Parathyroid adenoma (tissue), 2 donors: ENCODE results near the gene LSM5.

Experiments used
- H2AFZ ChIP-seq: fragments of 300-600 bp; sonication (generic); one replicate; pipeline ENCODE4 v1.7.0; 2017; ENCODE audit warnings: antibody characterized with exemption, mild to moderate bottlenecking
- H3K27ac ChIP-seq: fragments of 300-600 bp; sonication (generic); one replicate; pipeline ENCODE4 v1.7.0; 2017
- H3K27me3 ChIP-seq: fragments of 300-600 bp; sonication (generic); one replicate; pipeline ENCODE4 v1.7.0; 2017; ENCODE audit warnings: low read length; ENCODE audit not compliant: control insufficient read depth, insufficient read depth
- H3K36me3 ChIP-seq: fragments of 300-600 bp; sonication (generic); one replicate; pipeline ENCODE4 v1.7.0; 2017; ENCODE audit warnings: low read length; ENCODE audit not compliant: control insufficient read depth, insufficient read depth
- H3K4me1 ChIP-seq: fragments of 300-600 bp; sonication (generic); one replicate; pipeline ENCODE4 v1.7.0; 2017; ENCODE audit warnings: control low read depth
- H3K4me2 ChIP-seq: fragments of 300-600 bp; sonication (generic); one replicate; pipeline ENCODE4 v1.7.0; 2017; ENCODE audit warnings: low read length
- H3K4me3 ChIP-seq: fragments of 300-600 bp; sonication (generic); one replicate; pipeline ENCODE4 v1.7.0; 2017; ENCODE audit warnings: low read depth, low read length
- H3K79me2 ChIP-seq: fragments of 300-600 bp; sonication (generic); one replicate; pipeline ENCODE4 v1.7.0; 2017; ENCODE audit warnings: control low read depth
- H3K9ac ChIP-seq: fragments of 300-600 bp; sonication (generic); one replicate; pipeline ENCODE4 v1.7.0; 2017; ENCODE audit warnings: mild to moderate bottlenecking
- H3K9me3 ChIP-seq: fragments of 300-600 bp; sonication (generic); one replicate; pipeline ENCODE4 v1.7.0; 2017; ENCODE audit warnings: low read length; ENCODE audit not compliant: control insufficient read depth
- TF ChIP-seq, protein P1 (sequence below): fragments of 300-600 bp; sonication (generic); IDR thresholded peaks from one replicate; pipeline ENCODE4 v1.7.0; 2017; ENCODE audit warnings: antibody characterized with exemption, mild to moderate bottlenecking
- donor health status: primary hyperparathyroidism.

LSM5 gene

DNA sequence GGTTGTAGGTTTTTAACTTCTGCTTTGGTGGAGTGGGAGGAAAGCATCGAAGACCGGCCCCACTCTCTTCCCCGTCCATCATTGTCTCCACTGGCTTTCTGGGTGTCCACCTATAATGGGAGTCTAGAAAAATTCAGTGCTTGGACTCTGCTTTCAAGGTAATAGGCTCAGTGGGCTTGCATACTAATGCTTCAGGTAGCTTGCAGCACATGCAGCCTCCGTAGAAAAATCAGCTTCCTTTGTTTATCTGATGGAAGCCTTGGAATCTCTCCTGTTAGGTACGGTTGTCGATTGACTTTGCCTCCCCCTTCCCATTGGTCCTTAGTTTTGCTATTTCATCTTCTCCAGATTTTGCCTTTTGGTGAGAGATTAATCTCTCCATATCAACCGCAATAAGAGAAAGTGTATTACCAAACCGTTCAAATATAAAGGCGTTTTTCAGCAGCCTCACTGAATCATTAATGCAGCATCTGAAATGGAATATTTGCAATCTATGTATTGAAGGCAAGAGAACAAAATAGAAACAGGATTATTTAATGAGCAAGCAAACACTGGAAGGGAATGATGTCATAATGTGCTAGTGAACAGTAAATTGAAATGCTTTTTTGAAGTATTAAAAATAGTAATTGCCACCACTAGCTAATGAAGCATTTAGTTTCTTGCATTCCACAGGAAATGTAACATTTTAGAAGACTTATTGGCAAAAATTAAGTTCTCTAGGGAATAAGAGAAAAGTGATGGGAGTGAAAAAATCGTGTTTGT lies 6.1 kb upstream of the LSM5 start:
- H3K27ac ChIP-seq, result peak overlapping the region; percentile 90
- no peaks in the 10 kb centered on the region for H3K36me3 ChIP-seq
- peak overlapping the region; percentile 95 for H3K4me3 ChIP-seq
- no peaks in the 10 kb centered on the region for H3K9me3 ChIP-seq
- peaks cover 26% of the 10 kb centered on the region for H3K79me2 ChIP-seq
- H3K9ac ChIP-seq, result peak overlapping the region; percentile 74
- H3K4me2 ChIP-seq, result peak overlapping the region; percentile 84
- peaks cover 4% of the 10 kb centered on the region for H3K4me1 ChIP-seq
- TF ChIP-seq, protein P1, sequence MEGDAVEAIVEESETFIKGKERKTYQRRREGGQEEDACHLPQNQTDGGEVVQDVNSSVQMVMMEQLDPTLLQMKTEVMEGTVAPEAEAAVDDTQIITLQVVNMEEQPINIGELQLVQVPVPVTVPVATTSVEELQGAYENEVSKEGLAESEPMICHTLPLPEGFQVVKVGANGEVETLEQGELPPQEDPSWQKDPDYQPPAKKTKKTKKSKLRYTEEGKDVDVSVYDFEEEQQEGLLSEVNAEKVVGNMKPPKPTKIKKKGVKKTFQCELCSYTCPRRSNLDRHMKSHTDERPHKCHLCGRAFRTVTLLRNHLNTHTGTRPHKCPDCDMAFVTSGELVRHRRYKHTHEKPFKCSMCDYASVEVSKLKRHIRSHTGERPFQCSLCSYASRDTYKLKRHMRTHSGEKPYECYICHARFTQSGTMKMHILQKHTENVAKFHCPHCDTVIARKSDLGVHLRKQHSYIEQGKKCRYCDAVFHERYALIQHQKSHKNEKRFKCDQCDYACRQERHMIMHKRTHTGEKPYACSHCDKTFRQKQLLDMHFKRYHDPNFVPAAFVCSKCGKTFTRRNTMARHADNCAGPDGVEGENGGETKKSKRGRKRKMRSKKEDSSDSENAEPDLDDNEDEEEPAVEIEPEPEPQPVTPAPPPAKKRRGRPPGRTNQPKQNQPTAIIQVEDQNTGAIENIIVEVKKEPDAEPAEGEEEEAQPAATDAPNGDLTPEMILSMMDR, result no peak
- peak overlapping the region; percentile 81 for H2AFZ ChIP-seq
- H3K27me3 ChIP-seq, result no peaks in the 10 kb centered on the region

DNA sequence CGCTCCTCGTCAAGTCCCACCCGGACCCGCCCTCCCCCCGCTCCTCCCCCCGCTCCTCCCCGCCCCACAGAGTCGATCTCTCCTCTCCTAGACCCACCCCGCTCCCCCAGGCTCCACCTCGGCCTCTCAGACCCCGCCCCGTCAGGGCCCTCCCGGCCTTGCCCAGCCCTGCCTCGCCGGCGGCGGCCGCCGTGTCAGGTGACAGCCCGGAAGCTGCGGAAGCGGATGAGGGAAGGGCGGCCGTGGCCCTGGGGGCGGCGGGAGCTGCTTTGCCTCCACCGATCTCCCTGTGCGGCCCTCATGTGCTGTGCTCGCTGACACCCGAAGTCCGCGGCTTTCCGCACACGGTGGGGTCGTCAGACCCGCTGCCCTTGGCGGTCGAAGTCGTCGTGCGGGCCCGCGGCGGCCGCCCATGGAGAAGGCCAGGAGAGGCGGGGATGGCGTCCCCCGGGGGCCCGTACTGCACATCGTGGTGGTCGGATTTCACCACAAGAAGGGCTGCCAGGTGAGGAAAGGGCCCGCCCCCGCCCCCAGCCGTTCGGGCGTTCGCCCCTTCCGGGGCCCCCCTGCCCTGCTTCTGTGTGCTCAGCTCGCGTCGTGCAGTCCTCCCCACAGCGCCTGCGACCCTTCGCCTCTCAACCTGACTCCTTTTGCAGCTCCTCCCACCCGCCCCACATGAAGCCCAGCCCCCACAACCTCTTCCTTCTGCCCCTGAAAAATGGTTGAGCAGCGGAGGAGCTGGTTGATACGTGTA lies 5.3 kb upstream of the LSM5 start, which contains the start of gene AVL9:
AVL9 (plus strand) TSS at position 192 of the 754 bp plus-strand sequence; CDS start at position 413, 221 bp downstream.
- Histone ChIP-seq H3K36me3 (no peaks in the 10 kb centered on the region), H2AFZ (peak within 1 kb of the TSS; percentile 97), H3K79me2 (peaks cover 22% of the 10 kb centered on the region), H3K27me3 (no peaks in the 10 kb centered on the region), H3K4me3 (peak within 1 kb of the TSS; percentile 95), H3K9me3 (no peaks in the 10 kb centered on the region), H3K4me1 (peaks cover 4% of the 10 kb centered on the region), H3K9ac (peak within 1 kb of the TSS; percentile 78), H3K27ac (peak within 1 kb of the TSS; percentile 90), H3K4me2 (peak within 1 kb of the TSS; percentile 84)
- TF ChIP-seq, protein P1, result no peak

DNA sequence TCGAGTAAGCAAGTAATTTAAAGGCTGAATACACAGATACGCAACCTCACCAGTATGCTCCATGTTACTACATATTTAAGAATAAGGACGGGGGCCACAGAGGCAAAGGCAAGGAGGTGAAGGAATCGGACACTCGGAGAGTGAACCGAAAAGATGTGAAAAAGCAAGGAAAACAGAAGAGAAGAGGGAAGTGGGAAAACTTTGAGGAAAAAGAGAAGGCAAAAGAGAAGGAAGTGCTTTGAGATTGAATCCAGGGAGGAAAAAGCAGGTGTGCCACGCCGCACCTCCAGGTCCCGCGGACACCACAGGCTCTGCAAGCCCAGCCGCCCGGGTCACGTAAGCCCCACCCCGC lies 4.7 kb upstream of the LSM5 start:
- Histone ChIP-seq H3K9me3 (no peaks in the 10 kb centered on the region), H3K27me3 (no peaks in the 10 kb centered on the region), H3K4me1 (peaks cover 4% of the 10 kb centered on the region), H3K9ac (peak overlapping the region; percentile 78), H3K4me2 (peak overlapping the region; percentile 69), H3K79me2 (peaks cover 21% of the 10 kb centered on the region), H3K4me3 (peak overlapping the region; percentile 62), H3K36me3 (no peaks in the 10 kb centered on the region), H2AFZ (peak overlapping the region; percentile 97), H3K27ac (peak overlapping the region; percentile 76)
- TF ChIP-seq, protein P1, result no peak

DNA sequence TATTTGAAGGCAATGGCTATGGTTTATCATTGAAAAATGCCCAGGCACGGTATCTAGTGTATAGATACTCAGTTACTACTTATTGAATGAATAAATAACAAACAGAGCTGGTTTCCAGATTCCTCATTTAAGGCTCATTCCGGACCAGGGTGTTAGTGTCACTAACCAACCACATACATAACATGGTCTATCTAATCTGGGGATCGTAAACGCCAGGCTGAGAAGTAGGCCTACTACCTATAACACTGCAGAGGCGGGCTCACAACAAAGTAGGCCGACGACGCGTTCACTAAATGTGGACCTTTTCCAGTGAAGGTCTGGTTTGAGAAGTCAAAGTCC lies 423 bp downstream of the LSM5 start:
- Histone ChIP-seq H3K79me2 (peaks cover under 1% of the 10 kb centered on the region), H3K27me3 (no peaks in the 10 kb centered on the region), H3K27ac (peak overlapping the region; percentile 85), H3K9ac (no peak overlapping the region), H3K9me3 (no peaks in the 10 kb centered on the region), H3K4me3 (peak overlapping the region; percentile 57), H3K4me2 (peak overlapping the region; percentile 72), H2AFZ (peak overlapping the region; percentile 91), H3K36me3 (no peaks in the 10 kb centered on the region), H3K4me1 (no peaks in the 10 kb centered on the region)
- TF ChIP-seq, protein P1, result no peak
